ENCODE data around the gene CFAP77. TPM values are rescaled to one million over a fixed set of nuclear protein-coding genes. Genes with fewer than 3 reads are reported as not detected.

CFAP77 gene
- total RNA-seq, 3 donors from 2014 or later, result not detected

DNA sequence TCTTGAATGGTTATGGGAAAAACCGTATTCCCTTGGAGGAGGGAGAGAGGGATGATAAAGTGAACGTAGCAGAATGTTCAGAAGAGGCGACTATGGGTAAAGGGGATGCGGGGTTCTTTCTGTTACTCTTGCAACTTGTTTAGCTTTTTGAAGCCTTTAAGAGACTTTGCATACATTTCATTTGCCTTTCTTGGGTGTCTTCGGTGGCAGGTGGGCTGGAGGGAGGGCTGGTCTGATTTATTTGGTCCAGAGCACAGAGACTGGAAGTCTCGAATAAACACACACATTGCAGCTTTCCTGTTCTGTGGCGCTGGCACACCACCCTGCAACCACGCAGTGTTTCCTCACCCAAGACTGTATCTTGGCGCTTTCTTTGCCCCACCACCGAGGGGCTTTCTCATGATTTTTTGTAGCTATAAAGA lies 26.5 kb upstream of the CFAP77 start:
- Histone ChIP-seq H3K27me3 (no peaks in the 10 kb centered on the region), H3K27ac (no peak overlapping the region), H3K9me3 (no peaks in the 10 kb centered on the region), H3K36me3 (peaks cover 8% of the 10 kb centered on the region), H3K4me3 (no peak overlapping the region), H3K4me1 (no peaks in the 10 kb centered on the region)
- intact Hi-C loops (cut with DNase I; ENCODE audit: low total_unique reads), result no loop called here
- DNase-seq (ENCODE audit: low spot score in 2 of 2), result no peak
- no peak for TF ChIP-seq POLR2AphosphoS5 (IDR thresholded peaks at IDR 0.05)
- TF ChIP-seq POLR2A (IDR thresholded peaks at IDR 0.05), result no peak
- TF ChIP-seq, protein P1, sequence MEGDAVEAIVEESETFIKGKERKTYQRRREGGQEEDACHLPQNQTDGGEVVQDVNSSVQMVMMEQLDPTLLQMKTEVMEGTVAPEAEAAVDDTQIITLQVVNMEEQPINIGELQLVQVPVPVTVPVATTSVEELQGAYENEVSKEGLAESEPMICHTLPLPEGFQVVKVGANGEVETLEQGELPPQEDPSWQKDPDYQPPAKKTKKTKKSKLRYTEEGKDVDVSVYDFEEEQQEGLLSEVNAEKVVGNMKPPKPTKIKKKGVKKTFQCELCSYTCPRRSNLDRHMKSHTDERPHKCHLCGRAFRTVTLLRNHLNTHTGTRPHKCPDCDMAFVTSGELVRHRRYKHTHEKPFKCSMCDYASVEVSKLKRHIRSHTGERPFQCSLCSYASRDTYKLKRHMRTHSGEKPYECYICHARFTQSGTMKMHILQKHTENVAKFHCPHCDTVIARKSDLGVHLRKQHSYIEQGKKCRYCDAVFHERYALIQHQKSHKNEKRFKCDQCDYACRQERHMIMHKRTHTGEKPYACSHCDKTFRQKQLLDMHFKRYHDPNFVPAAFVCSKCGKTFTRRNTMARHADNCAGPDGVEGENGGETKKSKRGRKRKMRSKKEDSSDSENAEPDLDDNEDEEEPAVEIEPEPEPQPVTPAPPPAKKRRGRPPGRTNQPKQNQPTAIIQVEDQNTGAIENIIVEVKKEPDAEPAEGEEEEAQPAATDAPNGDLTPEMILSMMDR (IDR thresholded peaks at IDR 0.05), result no peak

DNA sequence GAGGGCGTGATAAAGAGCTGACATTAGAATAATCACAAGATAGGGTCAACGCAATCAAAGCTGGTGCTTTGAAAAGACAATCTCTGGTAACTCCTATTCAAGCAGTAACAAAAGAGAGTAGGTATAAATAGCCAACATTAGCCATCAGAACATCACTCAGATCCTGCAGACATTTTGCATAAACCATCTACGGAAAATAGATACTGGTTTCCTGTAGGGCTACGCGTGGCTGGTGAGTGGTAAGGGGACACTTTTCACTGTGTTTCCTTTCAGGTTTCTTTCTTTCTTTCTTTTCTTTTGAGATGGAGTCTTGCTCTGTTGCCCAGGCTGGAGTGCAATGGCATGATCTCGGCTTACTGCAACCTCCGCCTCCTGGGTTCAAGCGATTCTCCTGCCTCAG lies 25.6 kb upstream of the CFAP77 start:
- no peak for DNase-seq (ENCODE audit: low spot score in 2 of 2)
- Histone ChIP-seq H3K27me3 (no peaks in the 10 kb centered on the region), H3K4me1 (no peaks in the 10 kb centered on the region), H3K4me3 (no peak overlapping the region), H3K36me3 (peaks cover 8% of the 10 kb centered on the region), H3K27ac (no peak overlapping the region), H3K9me3 (no peaks in the 10 kb centered on the region)
- TF ChIP-seq POLR2A (IDR thresholded peaks at IDR 0.05) (no peak), POLR2AphosphoS5 (IDR thresholded peaks at IDR 0.05) (no peak)
- TF ChIP-seq, protein P1 (IDR thresholded peaks at IDR 0.05), result no peak
- intact Hi-C loops (cut with DNase I; ENCODE audit: low total_unique reads), result no loop called here

DNA sequence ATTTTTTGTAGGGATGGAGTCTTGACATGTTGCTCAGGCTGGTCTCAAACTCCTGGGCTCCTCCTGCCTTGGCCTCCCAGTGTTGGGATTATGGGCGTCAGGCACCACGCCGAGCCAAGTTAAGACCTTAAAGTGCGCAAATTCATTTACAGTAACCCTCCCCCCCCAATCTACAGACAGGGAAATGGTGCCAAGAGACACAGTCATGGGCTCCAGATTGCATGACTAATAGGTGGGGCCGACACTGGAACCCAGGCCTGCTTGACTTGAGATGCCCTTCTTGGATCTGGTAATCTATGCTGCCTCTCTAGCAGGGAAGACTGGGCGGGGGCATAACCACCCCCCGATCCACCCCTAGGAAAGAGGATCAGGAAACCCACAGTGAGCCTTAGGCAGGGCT lies 22.9 kb upstream of the CFAP77 start:
- TF ChIP-seq, protein P1 (IDR thresholded peaks at IDR 0.05), result no peak
- TF ChIP-seq POLR2A (IDR thresholded peaks at IDR 0.05) (no peak), POLR2AphosphoS5 (IDR thresholded peaks at IDR 0.05) (no peak)
- no peaks in the 10 kb centered on the region for H3K27me3 ChIP-seq
- H3K9me3 ChIP-seq, result no peaks in the 10 kb centered on the region
- no peak overlapping the region for H3K4me3 ChIP-seq
- DNase-seq (ENCODE audit: low spot score in 2 of 2), result no peak
- H3K36me3 ChIP-seq, result peaks cover 8% of the 10 kb centered on the region
- H3K27ac ChIP-seq, result no peak overlapping the region
- no peaks in the 10 kb centered on the region for H3K4me1 ChIP-seq
- intact Hi-C loops (cut with DNase I; ENCODE audit: low total_unique reads), result no loop called here

DNA sequence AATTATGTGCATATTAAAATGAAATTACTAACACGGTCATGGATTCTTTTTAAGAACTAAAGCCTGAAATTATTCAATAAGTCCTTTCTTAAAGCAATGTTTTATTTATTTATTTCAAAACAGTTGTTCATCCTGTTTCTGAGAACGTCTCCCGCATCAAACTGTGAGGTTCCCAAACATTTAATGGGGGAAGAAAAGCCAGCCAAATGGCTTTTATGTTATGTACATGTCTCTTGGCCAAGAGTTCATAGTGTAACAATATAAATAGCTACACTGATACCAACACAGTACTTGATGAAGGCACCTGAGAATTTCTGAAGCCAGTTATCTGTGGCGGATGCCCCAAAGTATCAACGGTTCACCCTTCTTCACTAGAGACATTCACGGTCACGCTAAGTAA lies 19.0 kb upstream of the CFAP77 start:
- no peak for TF ChIP-seq POLR2A (IDR thresholded peaks at IDR 0.05)
- no peak for TF ChIP-seq POLR2AphosphoS5 (IDR thresholded peaks at IDR 0.05)
- TF ChIP-seq, protein P1 (IDR thresholded peaks at IDR 0.05), result no peak
- H3K4me3 ChIP-seq, result no peak overlapping the region
- intact Hi-C loops (cut with DNase I; ENCODE audit: low total_unique reads), result no loop called here
- no peaks in the 10 kb centered on the region for H3K4me1 ChIP-seq
- H3K9me3 ChIP-seq, result no peaks in the 10 kb centered on the region
- H3K36me3 ChIP-seq, result peaks cover 7% of the 10 kb centered on the region
- DNase-seq (ENCODE audit: low spot score in 2 of 2), result no peak
- H3K27ac ChIP-seq, result no peak overlapping the region
- no peaks in the 10 kb centered on the region for H3K27me3 ChIP-seq

DNA sequence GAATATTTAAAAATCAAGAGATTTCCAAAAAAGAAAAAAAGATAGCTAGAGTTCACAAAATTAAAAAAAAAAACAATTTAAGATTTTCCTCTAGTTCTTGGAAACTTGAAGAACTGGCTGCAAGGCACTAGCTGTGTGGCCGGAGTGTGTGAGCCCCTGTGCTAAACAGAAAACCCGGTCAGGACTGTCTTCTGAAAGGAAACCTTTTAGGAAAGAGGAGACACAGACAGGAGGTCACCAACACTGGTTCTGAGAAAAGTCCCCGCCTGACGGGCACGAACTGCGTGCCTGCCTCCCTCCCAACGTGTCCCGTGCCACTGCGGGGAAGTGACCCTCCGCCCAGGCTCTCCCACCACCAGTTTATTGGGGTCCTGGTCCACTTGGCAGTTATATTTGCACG lies 18.6 kb upstream of the CFAP77 start:
- Histone ChIP-seq H3K27me3 (no peaks in the 10 kb centered on the region), H3K4me3 (no peak overlapping the region), H3K9me3 (no peaks in the 10 kb centered on the region), H3K4me1 (no peaks in the 10 kb centered on the region), H3K27ac (no peak overlapping the region), H3K36me3 (peaks cover 12% of the 10 kb centered on the region)
- DNase-seq (ENCODE audit: low spot score in 2 of 2), result no peak
- TF ChIP-seq POLR2A (IDR thresholded peaks at IDR 0.05) (no peak), POLR2AphosphoS5 (IDR thresholded peaks at IDR 0.05) (no peak)
- TF ChIP-seq, protein P1 (IDR thresholded peaks at IDR 0.05), result no peak
- intact Hi-C loops (cut with DNase I; ENCODE audit: low total_unique reads), result no loop called here

Measured in breast epithelium (tissue), 4 donors.